SW480 (cell line): ENCODE data around the gene XPC.

Experiments used
- DNase-seq: peaks from one replicate; pipeline ENCODE4 v3.0.0-alpha.2; 2016; ENCODE audit warnings: low spot score

The XPC gene

GRCh38 chr3:14147617-14148016, 30.8 kb downstream of the XPC start:
- no peak for DNase-seq

GRCh38 chr3:14147066-14147435, 31.4 kb downstream of the XPC start:
- no peak for DNase-seq

DNA sequence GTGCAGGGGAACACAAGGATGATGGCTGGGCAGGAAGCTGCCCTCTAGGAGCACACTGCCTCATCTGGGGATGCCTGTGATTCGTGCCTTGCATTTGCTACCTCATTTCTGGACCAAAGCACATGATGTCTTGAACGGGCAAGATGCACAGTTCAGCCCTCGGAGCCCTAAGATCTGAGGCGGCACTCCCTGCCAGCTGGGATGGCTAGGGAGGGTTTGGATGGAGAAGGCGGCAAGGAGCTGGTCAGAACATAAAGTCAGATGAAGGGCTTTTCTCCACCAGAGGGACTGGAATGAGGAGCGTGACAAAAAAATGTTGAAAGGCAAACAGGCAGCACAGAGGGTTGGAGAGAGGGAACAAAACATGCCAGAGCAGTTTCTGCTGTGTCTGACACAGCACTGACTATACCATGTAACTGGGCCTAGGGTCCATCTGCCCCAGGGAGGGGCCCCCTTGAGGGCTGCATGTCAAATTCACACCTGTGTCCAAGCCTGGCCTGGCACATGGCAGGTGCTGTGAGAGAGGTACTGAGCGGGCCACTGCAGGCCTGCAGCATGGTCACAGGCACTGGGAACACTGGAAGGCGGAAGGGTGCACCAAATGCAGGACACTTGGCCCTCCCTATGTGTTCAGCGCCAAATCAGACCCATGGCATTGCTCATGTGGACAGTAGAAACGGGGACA, 31.9 kb downstream of the XPC start:
- no peak for DNase-seq

GRCh38 chr3:14145670-14146380, 32.6 kb downstream of the XPC start:
- no peak for DNase-seq

DNA sequence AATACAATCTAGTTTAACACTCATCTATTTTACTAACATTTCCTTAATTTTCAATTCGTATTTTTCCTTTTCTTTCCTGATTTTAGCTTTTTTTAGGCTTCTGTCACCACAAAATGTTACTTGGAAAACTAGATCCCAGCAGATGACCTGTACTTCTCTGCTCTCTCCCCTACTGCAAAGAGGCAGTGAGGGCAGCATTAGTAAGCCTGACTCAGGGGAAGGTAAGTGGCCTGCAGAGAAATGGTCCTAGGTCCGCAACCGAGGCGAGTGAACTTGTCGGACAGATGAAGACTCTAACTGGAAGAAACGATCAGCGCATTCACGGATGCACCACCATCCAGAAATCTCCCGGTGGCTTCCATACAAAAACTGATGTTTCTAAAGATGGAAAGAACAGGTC, 33.2 kb downstream of the XPC start:
- DNase-seq = no peak

DNA sequence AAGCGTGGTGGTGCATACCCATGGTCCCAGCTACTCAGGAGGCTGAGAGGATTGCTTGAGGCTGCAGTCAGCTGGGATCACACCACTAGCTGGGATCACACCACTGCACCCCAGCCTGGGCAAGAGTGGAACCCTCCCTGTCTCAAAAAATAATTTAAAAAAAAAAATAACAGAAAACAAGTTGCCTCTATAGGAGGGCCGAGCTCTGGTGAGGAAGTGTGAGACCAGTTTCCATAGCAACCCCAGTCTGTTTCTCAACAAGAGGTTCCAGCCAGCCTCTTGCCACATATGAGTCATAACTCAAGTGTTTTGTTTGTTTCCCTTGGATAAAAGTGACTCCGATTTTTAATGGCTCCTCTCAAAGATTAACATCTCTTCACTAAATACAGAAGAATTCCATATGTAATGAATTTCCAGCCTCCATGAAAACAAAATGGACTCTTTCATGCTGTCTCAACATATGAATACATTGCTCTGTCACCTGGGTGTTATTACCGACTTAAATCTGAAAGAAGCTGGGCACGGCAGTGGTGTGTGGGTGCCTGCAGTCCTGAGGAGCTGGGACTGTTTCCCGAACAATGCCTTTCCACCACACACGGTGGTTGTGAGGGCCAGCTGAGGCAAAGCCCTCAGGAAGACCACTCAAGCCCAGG, 33.9 kb downstream of the XPC start:
- DNase-seq = peak; percentile 95

DNA sequence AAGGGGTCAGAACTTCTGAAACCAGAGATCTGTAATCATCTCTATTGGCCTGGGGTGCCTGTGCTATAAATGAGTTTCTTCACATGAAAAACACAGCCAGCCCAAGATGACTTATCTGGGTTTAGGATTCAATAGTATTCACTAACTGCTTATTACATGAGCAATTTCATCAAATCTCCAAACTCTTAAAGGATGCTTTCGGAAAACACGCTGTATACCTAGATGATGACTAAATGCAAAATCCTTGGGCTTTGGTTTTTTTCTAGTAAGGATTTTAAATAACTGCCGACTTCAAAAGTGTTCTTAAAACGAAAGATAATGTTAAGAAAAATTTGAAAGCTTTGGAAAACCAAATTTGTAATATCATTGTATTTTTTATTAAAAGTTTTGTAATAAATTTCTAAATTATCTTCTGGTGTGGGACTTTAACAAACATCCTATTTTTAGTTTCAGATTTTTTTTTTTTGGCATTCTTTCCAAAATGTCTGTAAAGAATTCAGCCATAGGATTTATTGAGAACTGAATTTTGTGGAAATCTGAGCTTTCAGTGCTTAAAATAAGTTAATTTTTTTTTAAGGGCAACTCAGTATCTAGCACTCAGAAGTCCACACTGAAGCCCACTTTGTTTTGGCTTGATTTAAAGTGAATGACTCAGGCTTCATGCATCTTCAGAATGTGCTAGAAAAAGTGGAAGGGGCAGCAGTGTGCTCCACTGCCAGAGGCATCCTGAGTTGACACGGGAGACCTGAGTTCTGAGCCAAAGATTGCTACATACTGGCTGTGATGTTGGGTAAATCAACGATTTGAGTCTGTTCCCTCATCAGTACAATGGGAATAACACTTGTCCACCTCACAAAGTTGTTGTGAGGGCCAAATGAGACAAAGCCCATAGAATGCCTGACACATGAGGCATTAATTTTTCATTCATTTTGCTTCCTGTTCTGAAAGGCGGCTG, 34.9 kb downstream of the XPC start:
- peak; percentile 53 for DNase-seq

GRCh38 chr3:14142567-14143270, 35.7 kb downstream of the XPC start:
- peak; percentile 51 for DNase-seq

GRCh38 chr3:14141602-14142341, 36.6 kb downstream of the XPC start:
- no peak for DNase-seq

DNA sequence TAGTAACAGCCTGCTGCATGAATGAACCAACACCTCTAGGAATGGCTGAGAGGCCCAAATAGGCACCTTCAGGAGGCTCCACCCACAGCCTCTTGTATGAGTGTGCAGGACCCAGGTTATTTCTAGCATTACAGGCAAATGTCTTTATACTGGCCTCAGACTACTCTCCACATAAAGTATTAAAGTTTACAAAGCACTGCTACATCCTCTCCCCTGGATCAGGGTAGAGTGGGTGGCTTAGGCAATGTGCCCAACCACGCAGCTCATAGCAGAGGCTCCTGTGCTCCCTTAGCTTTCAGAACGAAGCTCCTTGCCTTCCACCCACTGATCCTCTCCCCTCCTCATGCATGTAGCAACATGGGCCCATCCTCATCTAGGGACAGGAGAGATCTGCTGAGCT, 37.3 kb downstream of the XPC start:
- DNase-seq = peak; percentile 14

DNA sequence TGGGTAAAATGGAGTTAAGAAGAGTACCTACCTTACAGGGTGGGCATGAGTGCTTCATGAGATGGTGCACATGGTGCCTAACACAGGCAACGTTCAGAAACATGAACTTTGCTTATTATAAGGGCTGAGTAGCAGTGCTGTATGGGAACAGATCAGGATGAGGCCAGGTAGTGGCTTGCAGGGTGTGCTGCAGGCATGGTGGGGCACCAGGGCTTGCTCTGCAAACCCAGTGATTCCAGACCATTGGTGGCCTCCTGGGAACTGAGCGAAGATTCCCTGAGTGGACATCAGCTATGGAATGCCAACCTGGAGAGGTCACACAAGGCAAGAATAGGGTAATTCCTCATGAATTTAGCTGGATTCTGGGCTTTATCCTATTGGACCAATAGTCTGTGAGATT, 37.7 kb downstream of the XPC start:
- DNase-seq = no peak

- no peak for DNase-seq
Observed at GRCh38 chr3:14139771-14140170, 38.6 kb downstream of the XPC start.

GRCh38 chr3:14138878-14139655, 39.3 kb downstream of the XPC start:
- DNase-seq = no peak

GRCh38 chr3:14138109-14138877, 40.1 kb downstream of the XPC start:
- no peak for DNase-seq

DNA sequence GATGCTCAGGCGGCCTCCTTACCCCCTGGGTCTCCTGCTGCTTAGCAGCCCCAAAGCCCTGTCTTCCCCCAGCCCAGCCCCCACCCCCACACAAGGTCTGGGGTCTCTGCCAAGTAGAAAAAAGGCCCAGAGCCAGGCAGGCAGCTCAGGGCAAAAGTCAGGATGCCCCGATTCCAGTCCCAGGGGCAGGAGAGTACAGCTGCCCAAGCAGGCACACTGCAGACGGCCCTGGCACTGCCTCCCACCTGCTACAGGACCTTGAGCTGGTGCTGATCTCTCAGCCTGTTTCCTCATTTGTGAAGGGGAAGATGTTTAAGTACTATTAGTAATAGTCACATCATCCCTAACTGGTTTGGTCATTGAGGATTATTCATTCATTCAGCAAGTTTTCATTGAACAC, 41.0 kb downstream of the XPC start:
- DNase-seq = no peak

DNA sequence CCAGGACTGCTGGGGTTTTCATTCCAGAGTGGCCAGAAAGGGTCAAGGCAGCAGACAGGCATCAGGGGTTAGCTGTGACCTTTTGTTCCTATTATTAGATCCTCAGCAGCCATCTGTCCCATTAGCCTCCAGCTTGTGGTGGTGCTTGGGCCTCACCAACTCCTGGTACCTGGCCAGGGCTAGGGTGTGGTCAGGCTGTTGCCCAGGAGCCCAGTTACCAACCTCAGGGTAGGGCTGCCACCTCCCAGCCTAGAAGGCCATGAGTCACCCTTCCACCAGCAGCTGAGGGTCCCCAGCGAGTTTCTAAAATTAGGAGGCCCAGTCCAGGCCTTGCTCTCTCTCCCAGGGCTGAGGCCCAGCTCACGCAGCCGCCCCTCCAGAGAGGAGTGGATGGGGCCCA, 41.4 kb downstream of the XPC start:
- peak; percentile 41 for DNase-seq

- DNase-seq = no peak
Observed at GRCh38 chr3:14135581-14135980, 42.8 kb downstream of the XPC start.

DNA sequence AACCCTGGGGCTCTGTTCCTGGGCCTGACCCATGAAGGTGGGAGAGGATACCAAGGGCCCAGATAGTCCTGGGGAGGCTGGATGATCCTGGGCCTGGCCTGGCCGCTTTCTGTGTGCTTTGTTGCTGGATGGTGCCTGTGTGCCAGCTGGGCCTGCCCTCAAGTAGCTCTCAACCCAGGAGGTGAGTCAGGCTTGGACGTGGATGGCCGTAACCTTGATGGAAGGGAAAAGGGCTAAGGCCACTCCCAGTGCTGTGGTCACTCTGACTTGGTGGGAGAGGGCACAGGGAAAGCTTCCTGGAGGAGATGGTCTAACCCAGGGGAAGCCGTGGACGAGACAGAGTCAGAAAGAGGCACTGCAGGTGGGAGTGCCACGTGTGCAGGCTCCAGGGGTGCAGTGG, 44.1 kb downstream of the XPC start:
- DNase-seq = no peak

DNA sequence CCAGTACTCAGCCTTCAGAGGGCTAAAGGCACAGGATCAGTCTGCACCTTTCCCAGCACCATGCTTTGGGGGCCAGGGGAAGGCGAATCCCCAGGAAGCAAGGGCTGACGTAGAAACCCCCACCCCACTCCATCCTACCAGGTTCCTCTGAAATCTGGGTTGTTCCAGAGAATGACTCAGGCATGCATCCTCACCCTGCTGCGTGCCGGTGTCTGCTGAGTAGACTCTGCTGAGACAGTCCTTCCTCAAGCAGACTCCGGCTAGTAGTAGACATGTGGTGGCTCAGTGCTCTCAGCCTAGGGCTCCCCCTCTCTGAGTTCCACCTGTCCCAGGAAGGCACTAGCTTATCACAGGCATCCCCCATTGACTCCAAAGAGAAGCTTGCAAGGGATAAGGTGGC, 44.5 kb downstream of the XPC start:
- DNase-seq = no peak
